H1 (cell line): ENCODE data around the gene ECEL1. TPM values are rescaled to one million over a fixed set of nuclear protein-coding genes. Genes with fewer than 3 reads are reported as not detected.
A peak's percentile ranks its signal among the peaks of the same experiment; 100 is the strongest.

ENCODE experiments used
- CTCF ChIA-PET: fragments of 300-600 bp; sonication (Branson Sonifier 250); formaldehyde crosslinking; loops from one replicate; lab custom pipeline; 2021; ENCODE audit not compliant: partially characterized antibody; lab: Charles Lee
- POLR2A ChIA-PET: fragments of 300-600 bp; sonication (Branson Sonifier 250); formaldehyde crosslinking; loops from one replicate; lab custom pipeline; 2021; ENCODE audit warnings: inconsistent platforms; ENCODE audit not compliant: partially characterized antibody; lab: Charles Lee
- DNase-seq, 2 experiments: peaks; one replicate each; pipeline versions ENCODE4 v3.0.0 to v3.0.0-alpha.2; 2010 to 2022; ENCODE audit warnings: low spot score in 2 of 2, low read depth in 1 of 2, mixed read lengths in 1 of 2
- FAIRE-seq: peaks from 2 replicates; lab custom pipeline; 2011; peaks lifted over from hg19 to GRCh38; lab: Jason Lieb, UNC
- H2AFZ ChIP-seq: 2 replicates; pipeline ENCODE4 v1.8.1; 2012; ENCODE audit warnings: low read length, inconsistent platforms
- H2AK5ac ChIP-seq: 2 replicates; pipeline ENCODE4 v1.6.1; 2013; ENCODE audit warnings: low read depth, low read length
- H2BK120ac ChIP-seq: replicated peaks from 2 replicates; pipeline ENCODE3; 2013; ENCODE audit warnings: low read depth, low read length, inconsistent platforms
- H2BK12ac ChIP-seq: 2 replicates; pipeline ENCODE4 v1.6.1; 2013; ENCODE audit warnings: low read depth, low read length
- H2BK15ac ChIP-seq: 2 replicates; pipeline ENCODE4 v1.6.1; 2013; ENCODE audit warnings: low read length
- H2BK20ac ChIP-seq: 2 replicates; pipeline ENCODE4 v1.6.1; 2013; ENCODE audit warnings: low read length
- H2BK5ac ChIP-seq: 2 replicates; pipeline ENCODE4 v1.6.1; 2013; ENCODE audit warnings: low read depth, low read length
- H3K14ac ChIP-seq: 2 replicates; pipeline ENCODE4 v1.6.1; 2013; ENCODE audit warnings: inconsistent platforms; ENCODE audit not compliant: insufficient read length
- H3K18ac ChIP-seq: 2 replicates; pipeline ENCODE4 v1.6.1; 2013; ENCODE audit warnings: low read length; ENCODE audit errors: extremely low read depth
- H3K23ac ChIP-seq: 2 replicates; pipeline ENCODE4 v1.6.1; 2013; ENCODE audit warnings: inconsistent platforms; ENCODE audit not compliant: insufficient read length
- H3K23me2 ChIP-seq: 2 replicates; pipeline ENCODE4 v1.6.1; 2013; ENCODE audit warnings: low read depth, low read length
- H3K27ac ChIP-seq: 2 replicates; pipeline ENCODE4 v1.6.1; 2011; ENCODE audit warnings: low read depth, low read length, inconsistent platforms
- H3K27me3 ChIP-seq, 4 experiments: replicated peaks in 1 of 4; 1 replicate in 1 of 4; 2 replicates in 3 of 4; pipeline versions ENCODE4 v1.6.1 to v1.8.1; 2011 to 2013; ENCODE audit warnings: low read length in 3 of 4, mild to moderate bottlenecking in 3 of 4, inconsistent platforms in 2 of 4, mixed read lengths in 2 of 4, moderate library complexity in 1 of 4; ENCODE audit not compliant: control insufficient read depth in 3 of 4, insufficient read depth in 3 of 4; ENCODE audit errors: extremely low read depth in 1 of 4
- H3K36me3 ChIP-seq, 4 experiments: 2 replicates each; pipeline versions ENCODE4 v1.6.1 to v1.8.1; 2011 to 2013; ENCODE audit warnings: mild to moderate bottlenecking in 4 of 4, low read length in 3 of 4, moderate library complexity in 2 of 4, control low read depth in 1 of 4, inconsistent platforms in 1 of 4; ENCODE audit not compliant: insufficient read depth in 4 of 4, control insufficient read depth in 2 of 4
- H3K4ac ChIP-seq: replicated peaks from 2 replicates; pipeline ENCODE3; 2013; ENCODE audit warnings: low read length, low read depth, mixed read lengths, inconsistent platforms; ENCODE audit not compliant: insufficient read length
- H3K4me1 ChIP-seq, 4 experiments: replicated peaks in 1 of 4; 1 replicate in 1 of 4; 2 replicates in 3 of 4; pipeline versions ENCODE4 v1.6.1 to v1.8.1; 2011 to 2013; ENCODE audit warnings: low read length in 3 of 4, inconsistent platforms in 2 of 4, mixed read lengths in 1 of 4; ENCODE audit not compliant: insufficient read depth in 4 of 4, control insufficient read depth in 3 of 4
- H3K4me2 ChIP-seq, 2 experiments: 2 replicates each; pipeline versions ENCODE4 v1.6.1 to v1.8.1; 2011 to 2013; ENCODE audit warnings: low read depth in 2 of 2, low read length in 2 of 2, control low read depth in 1 of 2, inconsistent platforms in 1 of 2, mild to moderate bottlenecking in 1 of 2; ENCODE audit not compliant: insufficient read depth in 1 of 2
- H3K4me3 ChIP-seq, 4 experiments: fragments of 200-600, 300-600 bp in 1 of 4; sonication (generic), shearing (Covaris generic), sonication (Bioruptor Twin) in 1 of 4; 2 replicates each; pipeline versions ENCODE4 v1.5.1 to v1.8.1; 2011 to 2016; ENCODE audit warnings: low read length in 4 of 4, low read depth in 3 of 4, control low read depth in 2 of 4, inconsistent platforms in 2 of 4, mild to moderate bottlenecking in 2 of 4, mixed read lengths in 1 of 4, moderate library complexity in 1 of 4; ENCODE audit not compliant: insufficient read depth in 2 of 4; ENCODE audit errors: extremely low read depth in 1 of 4
- H3K56ac ChIP-seq: replicated peaks from 2 replicates; pipeline ENCODE3; 2013; ENCODE audit warnings: low read depth, mild to moderate bottlenecking, mixed read lengths, low read length, inconsistent platforms; ENCODE audit not compliant: insufficient read length
- H3K79me1 ChIP-seq: 2 replicates; pipeline ENCODE4 v1.6.1; 2013; ENCODE audit warnings: low read depth, low read length, control low read depth
- H3K79me2 ChIP-seq, 2 experiments: 2 replicates each; pipeline versions ENCODE4 v1.6.1 to v1.8.1; 2012 to 2013; ENCODE audit warnings: low read length in 2 of 2, mild to moderate bottlenecking in 2 of 2, inconsistent platforms in 1 of 2; ENCODE audit not compliant: insufficient read depth in 2 of 2, control insufficient read depth in 1 of 2
- H3K9ac ChIP-seq, 4 experiments: replicated peaks in 1 of 4; 1 replicate in 1 of 4; 2 replicates in 3 of 4; pipeline versions ENCODE4 v1.6.1 to v1.8.1; 2011 to 2013; ENCODE audit warnings: low read depth in 3 of 4, low read length in 3 of 4, control low read depth in 2 of 4, mild to moderate bottlenecking in 2 of 4, moderate library complexity in 2 of 4, inconsistent platforms in 1 of 4; ENCODE audit errors: extremely low read depth in 1 of 4
- H3K9me3 ChIP-seq, 2 experiments: 2 replicates each; pipeline versions ENCODE4 v1.6.1 to v1.8.1; 2012 to 2013; ENCODE audit warnings: mild to moderate bottlenecking in 2 of 2, moderate library complexity in 2 of 2, control low read depth in 1 of 2, inconsistent platforms in 1 of 2, low read depth in 1 of 2, low read length in 1 of 2, mixed read lengths in 1 of 2; ENCODE audit not compliant: insufficient read depth in 2 of 2
- H4K20me1 ChIP-seq, 2 experiments: replicated peaks in 1 of 2; 2 replicates each; pipeline versions ENCODE3 to v1.8.1; 2011 to 2013; ENCODE audit warnings: inconsistent platforms in 2 of 2, low read length in 2 of 2, mild to moderate bottlenecking in 1 of 2; ENCODE audit not compliant: insufficient read depth in 2 of 2, control insufficient read depth in 1 of 2
- H4K5ac ChIP-seq: 2 replicates; pipeline ENCODE4 v1.6.1; 2013; ENCODE audit warnings: low read length, low read depth, mixed read lengths, inconsistent platforms; ENCODE audit not compliant: insufficient read length
- H4K8ac ChIP-seq: 2 replicates; pipeline ENCODE4 v1.8.0; 2013; ENCODE audit warnings: mild to moderate bottlenecking, moderate library complexity, low read length, inconsistent platforms; ENCODE audit not compliant: insufficient read depth; ENCODE audit errors: extremely low read depth
- H4K91ac ChIP-seq: replicated peaks from 2 replicates; pipeline ENCODE3; 2013; ENCODE audit warnings: low read length, mixed read lengths, inconsistent platforms; ENCODE audit not compliant: insufficient read length
- BCL11A ChIP-seq, 2 experiments: IDR thresholded peaks; one replicate each; pipeline ENCODE4 v1.6.1; 2011; ENCODE audit warnings: low read depth in 2 of 2, low read length in 2 of 2, mild to moderate bottlenecking in 2 of 2
- BRCA1 ChIP-seq: IDR thresholded peaks from 2 replicates; pipeline ENCODE4 v1.6.1; 2012; ENCODE audit warnings: low read depth, low read length, improper control_type of control experiment
- CHD2 ChIP-seq: IDR thresholded peaks from 2 replicates; pipeline ENCODE4 v1.6.1; 2012; ENCODE audit warnings: low read length, improper control_type of control experiment
- CTCF ChIP-seq, 3 experiments: IDR thresholded peaks; 1 replicate in 2 of 3; 2 replicates in 1 of 3; pipeline versions ENCODE4 v1.5.1 to v1.6.1; 2011; ENCODE audit warnings: low read length in 3 of 3, mild to moderate bottlenecking in 3 of 3, inconsistent platforms in 2 of 3, low read depth in 1 of 3, moderate library complexity in 1 of 3; ENCODE audit not compliant: insufficient read depth in 1 of 3; ENCODE audit errors: control extremely low read depth in 1 of 3
- EGR1 ChIP-seq: IDR thresholded peaks from 2 replicates; pipeline ENCODE4 v1.6.1; 2011; ENCODE audit warnings: low read depth, low read length, borderline replicate concordance
- EZH2 ChIP-seq: fragments of 200-600 bp; sonication (generic); IDR thresholded peaks from 2 replicates; pipeline ENCODE4 v1.7.1; 2012; ENCODE audit warnings: low read depth, mild to moderate bottlenecking, moderate library complexity, low read length, inconsistent platforms; ENCODE audit not compliant: severe bottlenecking
- NRF1 ChIP-seq: IDR thresholded peaks from 2 replicates; pipeline ENCODE4 v1.6.1; 2011; ENCODE audit warnings: mild to moderate bottlenecking, low read depth, low read length, improper control_type of control experiment
- POLR2AphosphoS5 ChIP-seq: IDR thresholded peaks from 2 replicates; pipeline ENCODE4 v1.6.1; 2011; ENCODE audit warnings: low read depth, low read length
- RFX5 ChIP-seq: IDR thresholded peaks from 2 replicates; pipeline ENCODE4 v1.6.1; 2011; ENCODE audit warnings: low read depth, low read length, improper control_type of control experiment, borderline replicate concordance
- TAF7 ChIP-seq: optimal IDR thresholded peaks from 2 replicates; pipeline ENCODE3; 2011; ENCODE audit warnings: low read depth, mild to moderate bottlenecking, inconsistent platforms, low read length, moderate library complexity, borderline replicate concordance
- WGBS, 2 experiments: shearing (Covaris generic) in 1 of 2; methylation state at CpG; one replicate each; pipeline versions ENCODE4 v1.1.6 to v1.1.7; 2013 to 2015; ENCODE audit warnings: low lambda C conversion rate in 2 of 2, mixed read lengths in 2 of 2, inconsistent platforms in 1 of 2, low coverage in 1 of 2, missing lambda C conversion rate in 1 of 2; ENCODE audit not compliant: insufficient replicate concordance in 2 of 2, insufficient coverage in 1 of 2, insufficient read length in 1 of 2; ENCODE audit errors: extremely low coverage in 1 of 2, missing lambda C conversion rate in 1 of 2; 5-methylcytosine and 5-hydroxymethylcytosine counted together
- polyA plus RNA-seq, 7 experiments: library from polyadenylated mRNA; depleted of rRNA in 3 of 7; stranded (reverse) in 5 of 7; unstranded in 2 of 7; fragments of >200 nt in 5 of 7; fragments of 200-250 nt in 2 of 7; gene quantifications; 1 replicate in 5 of 7; 2 replicates in 1 of 7; 4 replicates in 1 of 7; pipeline versions ENCODE4 v1.2.1 to v1.2.3, GENCODE V29; 2011 to 2013; ENCODE audit warnings: missing spikeins in 2 of 7, mixed read lengths in 2 of 7
- total RNA-seq: library from RNA; stranded (reverse); fragmentation: NEBNext Ultra II Directional; extraction: Animal tissue kit (Norgen Biotek cat#: 25700); gene quantifications from 2 replicates; pipeline ENCODE4 v1.2.1, GENCODE V29; 2021

The ECEL1 gene
- total and polyA plus RNA-seq, 2 of the 8 experiments (the other 6 are each of a cell fraction or from before 2014, with no cell fraction given): 7.7 to 20.2 TPM

- 93% methylated on average over 42 of the region's 56 CpGs; no CpG with 5 or more reads in 1 of the 2 experiments for WGBS, 2 experiments
- no peaks in the 10 kb centered on the region for H3K79me1 ChIP-seq
- H3K79me2 ChIP-seq: no peaks in the 10 kb centered on the region
- peak overlapping the region; percentile 22; the same call in 1 of the 2 replicates for H2AFZ ChIP-seq
- peak overlapping the region; percentile 78; the same call in 1 of the 2 replicates for H4K8ac ChIP-seq
- ChIA-PET CTCF (interaction anchor here (0.6 to 7.9 kb wide), 9 partner anchors 12 to 65 kb away, joined by 3 to 66 read pairs (median 4); no protein-coding TSS in a partner anchor), POLR2A (interaction anchor here (0.7 kb wide), 1 partner anchor 65 kb away, joined by 3 read pairs; no protein-coding TSS in a partner anchor)
- no peak overlapping the region for H3K56ac ChIP-seq
- H2BK120ac ChIP-seq: no peak overlapping the region
- no peak overlapping the region for H3K18ac ChIP-seq
- no peak overlapping the region for H3K4ac ChIP-seq
- H3K4me3 ChIP-seq: no peak overlapping the region
- peaks cover 0 to 3% (median 0%) of the 10 kb centered on the region in 4 experiments; a peak in 1 of 7 replicates for H3K4me1 ChIP-seq
- no peaks in the 10 kb centered on the region for H3K36me3 ChIP-seq
- H3K4me2 ChIP-seq: no peak overlapping the region
- no peak overlapping the region for H3K9ac ChIP-seq
- H2BK20ac ChIP-seq: no peak overlapping the region
- H2BK15ac ChIP-seq: no peak overlapping the region
- H2AK5ac ChIP-seq: no peak overlapping the region
- no peak overlapping the region for H2BK5ac ChIP-seq
- no peaks in the 10 kb centered on the region for H4K20me1 ChIP-seq
- H3K27me3 ChIP-seq: no peaks in the 10 kb centered on the region
- H2BK12ac ChIP-seq: no peak overlapping the region
- no peak for FAIRE-seq
- no peak overlapping the region for H3K23ac ChIP-seq
- H3K9me3 ChIP-seq: no peaks in the 10 kb centered on the region
- H4K5ac ChIP-seq: no peak overlapping the region
- no peak overlapping the region for H3K27ac ChIP-seq
- H3K23me2 ChIP-seq: no peaks in the 10 kb centered on the region; the same call in 1 of the 2 replicates
- no peak overlapping the region for H4K91ac ChIP-seq
- no peak overlapping the region for H3K14ac ChIP-seq
- no peak for DNase-seq
- TF ChIP-seq BCL11A (IDR thresholded peaks at IDR 0.05; ENCODE audit: low read depth in 2 of 2, low read length in 2 of 2) (no peak), BRCA1 (no peak), POLR2AphosphoS5 (no peak), CTCF (IDR thresholded peaks at IDR 0.05; ENCODE audit: control extremely low read depth in 1 of 3, insufficient read depth in 1 of 3, low read depth in 1 of 3, low read length in 3 of 3) (no peak), CHD2 (no peak), EZH2 (no peak), RFX5 (no peak), TAF7 (no peak), EGR1 (no peak), NRF1 (no peak)
These were observed 28.8 kb downstream of the ECEL1 start for GRCh38 chr2:232458661-232459418.
